Spleen (tissue), 11 donors: ENCODE measurements around the gene NT5DC3. TPM values are rescaled to one million over a fixed set of nuclear protein-coding genes. Genes with fewer than 3 reads are reported as not detected.

Experiments
- DNase-seq: peaks from one replicate; pipeline ENCODE4 v3.0.0-alpha.2; 2020
- H3K27ac ChIP-seq, 8 donors: fragments of 200-600 bp; sonication (generic) in 7 of 8; 1 replicate in 4 of 8; 2 replicates in 4 of 8; pipeline versions ENCODE4 v1.5.0 to v1.8.0; 2016 to 2021; ENCODE audit warnings: inconsistent platforms in 4 of 8, mild to moderate bottlenecking in 4 of 8, moderate library complexity in 1 of 8
- H3K27me3 ChIP-seq, 7 donors: fragments of 200-600 bp; sonication (generic) in 6 of 7; replicated peaks in 1 of 7; 1 replicate in 4 of 7; 2 replicates in 3 of 7; pipeline versions ENCODE4 v1.5.0 to v1.8.0; 2016 to 2021; ENCODE audit warnings: inconsistent platforms in 3 of 7, mild to moderate bottlenecking in 1 of 7
- H3K36me3 ChIP-seq, 6 donors: fragments of 200-600 bp; sonication (generic) in 5 of 6; 1 replicate in 4 of 6; 2 replicates in 2 of 6; pipeline versions ENCODE4 v1.5.0 to v1.8.0; 2016 to 2021; ENCODE audit warnings: inconsistent platforms in 2 of 6
- H3K4me1 ChIP-seq, 6 donors: fragments of 200-600 bp; sonication (generic) in 5 of 6; 1 replicate in 3 of 6; 2 replicates in 3 of 6; pipeline versions ENCODE4 v1.5.0 to v1.8.0; 2016 to 2021; ENCODE audit warnings: inconsistent platforms in 3 of 6
- H3K4me3 ChIP-seq, 8 donors: fragments of 200-600 bp; sonication (generic) in 7 of 8; 1 replicate in 4 of 8; 2 replicates in 4 of 8; pipeline versions ENCODE4 v1.5.0 to v1.8.0; 2016 to 2021; ENCODE audit warnings: inconsistent platforms in 4 of 8, mild to moderate bottlenecking in 4 of 8, moderate library complexity in 2 of 8
- H3K9me3 ChIP-seq, 8 donors: fragments of 200-600 bp; sonication (generic) in 7 of 8; 1 replicate in 4 of 8; 2 replicates in 4 of 8; pipeline versions ENCODE4 v1.5.0 to v1.8.0; 2016 to 2021; ENCODE audit warnings: inconsistent platforms in 4 of 8
- POLR2A ChIP-seq, 3 donors: fragments of 450-650 bp; IDR thresholded peaks; one replicate each; pipeline ENCODE4 v1.5.1; 2017; ENCODE audit warnings: antibody characterized with exemption in 3 of 3, mild to moderate bottlenecking in 1 of 3
- POLR2AphosphoS5 ChIP-seq, 3 donors: sonication (generic); formaldehyde crosslinking; IDR thresholded peaks; one replicate each; pipeline ENCODE4 v1.5.1; 2017; ENCODE audit warnings: antibody characterized with exemption in 3 of 3
- WGBS, 5 donors: extraction: QIAGEN DNeasy Blood & Tissue Kit in 3 of 5; methylation state at CpG; one replicate each; pipeline versions ENCODE4 v1.1.5 to v1.1.7; 2013 to 2018; 5-methylcytosine and 5-hydroxymethylcytosine counted together
- intact Hi-C: fragments of 100-400 bp; cut with DNase I; formaldehyde crosslinking; loops from one replicate; pipeline ENCODE4 v1.15.0; 2023; ENCODE audit warnings: low total_unique reads
- polyA plus RNA-seq, 3 donors: library from polyadenylated mRNA; stranded (reverse); fragments of 200-250 nt; gene quantifications; one replicate each; pipeline ENCODE4 v1.2.1, GENCODE V29; 2013
- total RNA-seq, 7 donors: library from RNA; depleted of rRNA in 3 of 7; stranded (reverse); fragments of >200 nt in 3 of 7; fragmentation: NEBNext Ultra II Directional in 4 of 7; extraction: Animal tissue kit (Norgen Biotek cat#: 25700) in 4 of 7; gene quantifications; one replicate each; pipeline versions ENCODE4 v1.1.0 to v1.2.1, GENCODE V29; 2016 to 2021
- TF ChIP-seq, protein P1 (sequence below), 11 experiments: fragments of 200-600 bp in 7 of 11; fragments of 450-650 bp in 4 of 11; sonication (generic) in 4 of 11; IDR thresholded peaks in 8 of 11; conservative IDR thresholded peaks in 3 of 11; 1 replicate in 7 of 11; 2 replicates in 4 of 11; pipeline versions ENCODE4 v1.4.0 to v1.8.0; 2016 to 2021; ENCODE audit warnings: antibody characterized with exemption in 11 of 11, inconsistent platforms in 4 of 11, mild to moderate bottlenecking in 1 of 11
- donor health status: healthy with polysubstance abuse.
- donor health status: DM: no; HTN: no; CAD: no; lungs with moderate emphysema.
- donor health status: DM: no; HTN: no; CAD: no.
- donor health status: Bipolar disorder and iron deficiency.
- donor health status: healthy.
- donor health status: DM: no; HTN: no; CAD: no.
- donor health status: DM: yes; HTN: yes; CAD: no.

NT5DC3 gene
- total and polyA plus RNA-seq, 10 donors, result 0.56 to 8.0 (median 3.1) TPM

GRCh38 chr12:103855036-103855712 lies 14.1 kb upstream of the NT5DC3 start:
- DNase-seq, result no peak
- Histone ChIP-seq H3K4me3 (no peak overlapping the region), H3K4me1 (no peaks in the 10 kb centered on the region), H3K27me3 (peaks cover 0 to 4% (median 0%) of the 10 kb centered on the region in 7 donors), H3K36me3 (no peaks in the 10 kb centered on the region), H3K9me3 (no peaks in the 10 kb centered on the region), H3K27ac (no peak overlapping the region)
- TF ChIP-seq POLR2A (IDR thresholded peaks at IDR 0.05), result no peak
- TF ChIP-seq POLR2AphosphoS5 (IDR thresholded peaks at IDR 0.05), result no peak
- TF ChIP-seq, protein P1, sequence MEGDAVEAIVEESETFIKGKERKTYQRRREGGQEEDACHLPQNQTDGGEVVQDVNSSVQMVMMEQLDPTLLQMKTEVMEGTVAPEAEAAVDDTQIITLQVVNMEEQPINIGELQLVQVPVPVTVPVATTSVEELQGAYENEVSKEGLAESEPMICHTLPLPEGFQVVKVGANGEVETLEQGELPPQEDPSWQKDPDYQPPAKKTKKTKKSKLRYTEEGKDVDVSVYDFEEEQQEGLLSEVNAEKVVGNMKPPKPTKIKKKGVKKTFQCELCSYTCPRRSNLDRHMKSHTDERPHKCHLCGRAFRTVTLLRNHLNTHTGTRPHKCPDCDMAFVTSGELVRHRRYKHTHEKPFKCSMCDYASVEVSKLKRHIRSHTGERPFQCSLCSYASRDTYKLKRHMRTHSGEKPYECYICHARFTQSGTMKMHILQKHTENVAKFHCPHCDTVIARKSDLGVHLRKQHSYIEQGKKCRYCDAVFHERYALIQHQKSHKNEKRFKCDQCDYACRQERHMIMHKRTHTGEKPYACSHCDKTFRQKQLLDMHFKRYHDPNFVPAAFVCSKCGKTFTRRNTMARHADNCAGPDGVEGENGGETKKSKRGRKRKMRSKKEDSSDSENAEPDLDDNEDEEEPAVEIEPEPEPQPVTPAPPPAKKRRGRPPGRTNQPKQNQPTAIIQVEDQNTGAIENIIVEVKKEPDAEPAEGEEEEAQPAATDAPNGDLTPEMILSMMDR (IDR thresholded peaks at IDR 0.05 in 8 of 11, conservative IDR thresholded peaks at IDR 0.05 in 3 of 11), result no peak
- intact Hi-C loops, result no loop called here
- WGBS, 5 donors, result 81 to 92% (median 88%) methylated on average over 8 of the region's 8 CpGs

GRCh38 chr12:103854372-103854973 lies 13.4 kb upstream of the NT5DC3 start:
- H3K4me1 ChIP-seq, result no peaks in the 10 kb centered on the region
- WGBS, 5 donors, result 84 to 99% (median 93%) methylated on average over 6 of the region's 6 CpGs
- H3K27ac ChIP-seq, result no peak overlapping the region
- no peak for DNase-seq
- intact Hi-C loops, result no loop called here
- no peaks in the 10 kb centered on the region for H3K9me3 ChIP-seq
- H3K27me3 ChIP-seq, result peaks cover 0 to 4% (median 0%) of the 10 kb centered on the region in 7 donors
- no peak for TF ChIP-seq POLR2A (IDR thresholded peaks at IDR 0.05)
- TF ChIP-seq, protein P1 (IDR thresholded peaks at IDR 0.05 in 8 of 11, conservative IDR thresholded peaks at IDR 0.05 in 3 of 11), result no peak
- TF ChIP-seq POLR2AphosphoS5 (IDR thresholded peaks at IDR 0.05), result no peak
- H3K4me3 ChIP-seq, result no peak overlapping the region
- H3K36me3 ChIP-seq, result no peaks in the 10 kb centered on the region

DNA sequence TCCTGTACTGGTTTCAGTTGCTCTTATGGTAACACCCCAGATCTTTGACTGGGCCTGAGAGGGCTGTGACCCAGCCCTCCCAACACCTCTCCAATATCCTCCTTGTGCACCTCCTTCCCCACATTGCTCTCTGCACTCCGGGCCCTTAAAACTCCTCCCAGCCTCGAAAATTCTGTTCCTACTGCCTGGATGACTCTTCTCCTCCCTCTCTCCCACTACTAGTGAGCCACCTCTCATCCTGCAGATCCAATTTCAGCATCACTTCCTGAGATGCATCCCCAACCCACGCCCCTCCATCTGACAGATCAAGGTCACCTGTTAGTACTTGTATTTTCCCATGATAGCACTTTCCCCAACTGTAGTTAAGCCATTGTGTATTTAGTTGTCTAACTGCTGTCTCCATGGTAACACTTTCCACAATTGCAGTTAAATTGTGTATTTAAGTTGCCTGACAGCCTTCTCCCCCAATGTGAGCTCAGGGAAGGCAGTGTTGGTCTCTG lies 11.5 kb upstream of the NT5DC3 start:
- intact Hi-C loops, result no loop called here
- TF ChIP-seq, protein P1 (IDR thresholded peaks at IDR 0.05 in 8 of 11, conservative IDR thresholded peaks at IDR 0.05 in 3 of 11), result no peak
- Histone ChIP-seq H3K36me3 (no peaks in the 10 kb centered on the region), H3K27me3 (peaks cover 0 to 4% (median 0%) of the 10 kb centered on the region in 7 donors), H3K4me1 (no peaks in the 10 kb centered on the region), H3K9me3 (no peaks in the 10 kb centered on the region), H3K4me3 (no peak overlapping the region), H3K27ac (no peak overlapping the region)
- 45 to 72% (median 56%) methylated on average over 3 of the region's 3 CpGs for WGBS, 5 donors
- no peak for DNase-seq

- TF ChIP-seq POLR2A (IDR thresholded peaks at IDR 0.05), result no peak
- TF ChIP-seq, protein P1 (IDR thresholded peaks at IDR 0.05 in 8 of 11, conservative IDR thresholded peaks at IDR 0.05 in 3 of 11), result no peak
- TF ChIP-seq POLR2AphosphoS5 (IDR thresholded peaks at IDR 0.05), result no peak
- Histone ChIP-seq H3K9me3 (no peaks in the 10 kb centered on the region), H3K27ac (no peak overlapping the region), H3K4me1 (no peaks in the 10 kb centered on the region), H3K27me3 (peaks cover 0 to 4% (median 0%) of the 10 kb centered on the region in 7 donors), H3K36me3 (no peaks in the 10 kb centered on the region), H3K4me3 (no peak overlapping the region)
- WGBS, 5 donors, result 53 to 85% (median 80%) methylated on average over 1 of the region's 1 CpG
- DNase-seq, result no peak
- intact Hi-C loops, result no loop called here
These were observed 10.1 kb upstream of the NT5DC3 start for GRCh38 chr12:103851127-103851526.
